HepG2 (cell line): ENCODE results near the gene ZNF17. TPM values are rescaled to one million over a fixed set of nuclear protein-coding genes. Genes with fewer than 3 reads are reported as not detected.

Experiments
- AKNA ChIP-seq: sonication (generic); formaldehyde crosslinking; IDR thresholded peaks from 2 replicates; pipeline ENCODE4 v1.4.0; 2020; ENCODE audit warnings: missing genetic modification reagents, borderline replicate concordance
- GTF3A ChIP-seq: sonication (generic); formaldehyde crosslinking; conservative IDR thresholded peaks from 2 replicates; pipeline ENCODE4 v1.4.0; 2020; ENCODE audit warnings: mild to moderate bottlenecking, missing genetic modification reagents
- HHEX ChIP-seq: IDR thresholded peaks from 2 replicates; pipeline ENCODE4 v1.6.1; 2016; ENCODE audit warnings: control low read depth
- KDM5A ChIP-seq: fragments of 200-600 bp; sonication (generic); IDR thresholded peaks from 2 replicates; pipeline ENCODE4 v1.7.0; 2018; ENCODE audit warnings: antibody characterized with exemption, mild to moderate bottlenecking, low read length, borderline replicate concordance
- KLF9 ChIP-seq: IDR thresholded peaks from 2 replicates; pipeline ENCODE4 v1.6.1; 2016; ENCODE audit warnings: low read depth
- POLR2A ChIP-seq, 2 experiments: IDR thresholded peaks; 2 replicates each; pipeline ENCODE4 v1.6.1; 2011; ENCODE audit warnings: low read depth in 2 of 2, low read length in 2 of 2, mild to moderate bottlenecking in 1 of 2, moderate library complexity in 1 of 2; ENCODE audit not compliant: insufficient read depth in 1 of 2
- SRSF1 ChIP-seq: fragments of 200-400 bp; formaldehyde crosslinking; optimal IDR thresholded peaks from 2 replicates; pipeline ENCODE3; 2017; ENCODE audit warnings: mild to moderate bottlenecking, low read depth, low read length, moderate library complexity
- ZBTB21 ChIP-seq: sonication (generic); formaldehyde crosslinking; IDR thresholded peaks from 2 replicates; pipeline ENCODE4 v1.4.0; 2020; ENCODE audit warnings: missing genetic modification reagents
- ZFP1 ChIP-seq: IDR thresholded peaks from 2 replicates; pipeline ENCODE4 v1.6.1; 2016
- ZKSCAN1 ChIP-seq: fragments of 150-350 bp; IDR thresholded peaks from 2 replicates; pipeline ENCODE4 v1.6.1; 2014; ENCODE audit warnings: low read length
- ZNF12 ChIP-seq: sonication (generic); formaldehyde crosslinking; IDR thresholded peaks from 2 replicates; pipeline ENCODE4 v1.5.0; 2020; ENCODE audit warnings: missing genetic modification reagents
- ZNF687 ChIP-seq: sonication (generic); formaldehyde crosslinking; IDR thresholded peaks from 2 replicates; pipeline ENCODE4 v1.5.1; 2020; ENCODE audit warnings: mild to moderate bottlenecking, missing genetic modification reagents, moderate library complexity
- ZNF772 ChIP-seq: sonication (generic); formaldehyde crosslinking; IDR thresholded peaks from 2 replicates; pipeline ENCODE4 v1.5.0; 2020; ENCODE audit warnings: mild to moderate bottlenecking, missing genetic modification reagents
- ZNF788 ChIP-seq: sonication (generic); formaldehyde crosslinking; IDR thresholded peaks from 2 replicates; pipeline ENCODE4 v1.5.0; 2020; ENCODE audit warnings: mild to moderate bottlenecking, missing genetic modification reagents, borderline replicate concordance
- ZNF850 ChIP-seq: sonication (generic); formaldehyde crosslinking; conservative IDR thresholded peaks from 2 replicates; pipeline ENCODE4 v1.9.0; 2021; ENCODE audit warnings: mild to moderate bottlenecking, missing genetic modification reagents
- ZNF891 ChIP-seq: sonication (generic); formaldehyde crosslinking; IDR thresholded peaks from 2 replicates; pipeline ENCODE4 v1.5.0; 2020; ENCODE audit warnings: mild to moderate bottlenecking, missing genetic modification reagents
- polyA plus RNA-seq, 8 experiments: library from polyadenylated mRNA; depleted of rRNA in 3 of 8; stranded (reverse) in 7 of 8; unstranded in 1 of 8; fragments of >200 nt; fragmentation: Illumina TruSeq in 4 of 8; extraction: Trizol in 4 of 8; gene quantifications; 2 replicates each; pipeline versions ENCODE4 v1.2.1 to v1.2.3, GENCODE V29; 2011 to 2016; ENCODE audit warnings: low read depth in 4 of 8, missing spikeins in 1 of 8, mixed read lengths in 1 of 8; ENCODE audit not compliant: insufficient read depth in 1 of 8
- total RNA-seq, 5 experiments: library from RNA; depleted of rRNA; stranded (reverse); fragments of >200 nt; fragmentation: Illumina TruSeq; extraction: Trizol; gene quantifications; 2 replicates each; pipeline ENCODE4 v1.2.3, GENCODE V29; 2016; ENCODE audit warnings: low read depth in 1 of 5
- TF ChIP-seq, protein P1 (sequence below): IDR thresholded peaks from 2 replicates; pipeline ENCODE4 v1.6.1; 2018; ENCODE audit warnings: missing genetic modification reagents, mild to moderate bottlenecking, missing compliant biosample characterization
- TF ChIP-seq, protein P2 (sequence below): sonication (generic); formaldehyde crosslinking; IDR thresholded peaks from 2 replicates; pipeline ENCODE4 v1.5.1; 2020; ENCODE audit warnings: missing genetic modification reagents, mild to moderate bottlenecking, borderline replicate concordance

The ZNF17 gene
- total and polyA plus RNA-seq, 2 of the 13 experiments (the other 11 are each of a cell fraction or from before 2014, with no cell fraction given) = 3.7 to 10.1 TPM

- TF ChIP-seq ZNF687 (CRISPR knock-in tag) = peak; percentile 83
- TF ChIP-seq, protein P1, sequence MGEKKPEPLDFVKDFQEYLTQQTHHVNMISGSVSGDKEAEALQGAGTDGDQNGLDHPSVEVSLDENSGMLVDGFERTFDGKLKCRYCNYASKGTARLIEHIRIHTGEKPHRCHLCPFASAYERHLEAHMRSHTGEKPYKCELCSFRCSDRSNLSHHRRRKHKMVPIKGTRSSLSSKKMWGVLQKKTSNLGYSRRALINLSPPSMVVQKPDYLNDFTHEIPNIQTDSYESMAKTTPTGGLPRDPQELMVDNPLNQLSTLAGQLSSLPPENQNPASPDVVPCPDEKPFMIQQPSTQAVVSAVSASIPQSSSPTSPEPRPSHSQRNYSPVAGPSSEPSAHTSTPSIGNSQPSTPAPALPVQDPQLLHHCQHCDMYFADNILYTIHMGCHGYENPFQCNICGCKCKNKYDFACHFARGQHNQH = peak; percentile 47; the same call in 1 of the 2 replicates
- TF ChIP-seq ZNF850 (CRISPR knock-in tag) = no peak
- TF ChIP-seq ZNF772 = 0 out of 2 replicates have a peak, but pooled peaks have one; percentile 27
- TF ChIP-seq POLR2A (IDR thresholded peaks at IDR 0.05; ENCODE audit: insufficient read depth in 1 of 2, low read depth in 2 of 2, low read length in 2 of 2) = peak; percentile 73 to 85
- no peak for TF ChIP-seq SRSF1
- no peak for TF ChIP-seq AKNA
- peak; percentile 58; the same call in 1 of the 2 replicates for TF ChIP-seq ZBTB21 (CRISPR knock-in tag)
- TF ChIP-seq GTF3A (CRISPR knock-in tag) = no peak
- no peak for TF ChIP-seq HHEX (CRISPR knock-in tag)
- TF ChIP-seq ZKSCAN1 = no peak
- TF ChIP-seq KDM5A = peak; percentile 80
- TF ChIP-seq ZNF12 = no peak
- no peak; the same call in 1 of the 2 replicates for TF ChIP-seq KLF9
- TF ChIP-seq ZNF891 = peak; percentile 86
- no peak; the same call in 1 of the 2 replicates for TF ChIP-seq ZNF788 (CRISPR knock-in tag)
- TF ChIP-seq, protein P2, sequence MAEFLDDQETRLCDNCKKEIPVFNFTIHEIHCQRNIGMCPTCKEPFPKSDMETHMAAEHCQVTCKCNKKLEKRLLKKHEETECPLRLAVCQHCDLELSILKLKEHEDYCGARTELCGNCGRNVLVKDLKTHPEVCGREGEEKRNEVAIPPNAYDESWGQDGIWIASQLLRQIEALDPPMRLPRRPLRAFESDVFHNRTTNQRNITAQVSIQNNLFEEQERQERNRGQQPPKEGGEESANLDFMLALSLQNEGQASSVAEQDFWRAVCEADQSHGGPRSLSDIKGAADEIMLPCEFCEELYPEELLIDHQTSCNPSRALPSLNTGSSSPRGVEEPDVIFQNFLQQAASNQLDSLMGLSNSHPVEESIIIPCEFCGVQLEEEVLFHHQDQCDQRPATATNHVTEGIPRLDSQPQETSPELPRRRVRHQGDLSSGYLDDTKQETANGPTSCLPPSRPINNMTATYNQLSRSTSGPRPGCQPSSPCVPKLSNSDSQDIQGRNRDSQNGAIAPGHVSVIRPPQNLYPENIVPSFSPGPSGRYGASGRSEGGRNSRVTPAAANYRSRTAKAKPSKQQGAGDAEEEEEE (CRISPR knock-in tag) = no peak
- TF ChIP-seq ZFP1 (CRISPR knock-in tag) = 0 out of 2 replicates have a peak, but pooled peaks have one; percentile 63
These were observed 24.4 kb downstream of the ZNF17 start, which contains the start of gene ZNF749 (continued) for GRCh38 chr19:57435062-57435978.
